HG03378 (cell line): Measurements from ENCODE around the gene GTF3C6.
"Not testable (repeated sequence)": the region's sequence is repeated elsewhere in the genome, so short reads cannot be mapped to it uniquely, and the experiment has no call there.

Source experiments
- ATAC-seq: cut with Tn5 transposase; IDR thresholded peaks from one replicate; pipeline ENCODE4 v1.9.1; 2021; ENCODE audit warnings: mild to moderate bottlenecking, moderate library complexity; ENCODE audit not compliant: unreplicated experiment

Gene GTF3C6

DNA sequence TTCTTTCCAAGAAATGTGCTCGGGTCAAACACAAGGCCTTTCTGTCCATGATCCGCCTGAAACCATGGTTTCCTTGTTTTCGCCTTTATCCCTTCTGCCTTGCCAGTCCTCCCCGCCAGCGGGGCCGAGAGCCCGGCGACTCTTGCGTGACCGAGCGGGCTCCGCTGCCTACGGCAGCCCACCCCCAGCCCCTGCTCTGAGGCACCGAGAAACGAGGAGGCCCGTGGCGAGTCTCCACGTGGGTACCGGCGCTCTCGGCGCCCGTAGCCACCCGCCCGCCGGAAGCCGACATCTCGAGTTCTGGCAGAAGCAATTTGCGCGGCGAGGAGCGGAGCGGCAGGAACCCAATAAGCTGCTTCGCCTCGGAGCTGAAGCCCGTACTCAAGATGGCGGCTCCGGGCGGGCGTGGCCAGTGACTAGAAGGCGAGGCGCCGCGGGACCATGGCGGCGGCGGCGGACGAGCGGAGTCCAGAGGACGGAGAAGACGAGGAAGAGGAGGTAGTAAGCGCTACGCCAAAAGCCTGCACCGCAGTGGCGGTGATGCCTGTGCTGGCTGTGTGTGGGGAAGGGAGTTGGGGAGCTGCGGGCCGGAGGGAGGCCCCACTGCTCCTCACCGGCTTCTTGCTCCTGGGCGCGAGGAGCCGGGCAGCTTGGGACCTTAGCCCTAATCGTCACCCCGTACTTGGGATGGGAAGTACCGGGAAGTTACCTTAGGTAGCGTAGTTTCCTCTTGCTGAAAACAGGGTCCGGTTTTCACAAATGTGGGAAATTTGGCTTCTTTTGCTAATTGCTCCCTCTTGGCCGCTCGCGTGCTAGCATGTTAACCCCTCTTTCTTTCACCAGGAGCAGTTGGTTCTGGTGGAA, at the start of gene GTF3C6:
TSS of gene GTF3C6 (plus strand) at position 378 of the 864 bp plus-strand sequence. CDS start at position 442, 64 bp downstream.
- ATAC-seq, result peak; percentile 95

DNA sequence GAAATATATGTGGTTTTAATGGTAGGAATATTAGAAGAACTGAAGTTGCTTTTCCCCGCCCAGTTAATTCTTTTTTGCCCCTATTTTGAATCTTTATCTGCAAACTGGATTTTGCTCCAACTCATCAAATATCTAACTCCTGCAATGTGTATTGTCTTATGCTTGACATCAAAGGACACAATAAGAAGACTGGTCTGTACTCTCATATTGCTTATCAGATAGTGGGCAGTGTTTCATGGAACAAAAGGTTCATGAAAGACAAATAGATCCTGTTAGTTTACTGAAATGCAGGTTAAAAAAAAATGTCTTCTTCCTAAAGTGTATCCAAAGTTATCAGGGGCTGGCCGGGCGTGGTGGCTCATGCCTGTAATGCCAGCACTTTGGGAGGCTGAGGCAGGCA, 27.7 kb upstream of the GTF3C6 start:
- no peak for ATAC-seq

DNA sequence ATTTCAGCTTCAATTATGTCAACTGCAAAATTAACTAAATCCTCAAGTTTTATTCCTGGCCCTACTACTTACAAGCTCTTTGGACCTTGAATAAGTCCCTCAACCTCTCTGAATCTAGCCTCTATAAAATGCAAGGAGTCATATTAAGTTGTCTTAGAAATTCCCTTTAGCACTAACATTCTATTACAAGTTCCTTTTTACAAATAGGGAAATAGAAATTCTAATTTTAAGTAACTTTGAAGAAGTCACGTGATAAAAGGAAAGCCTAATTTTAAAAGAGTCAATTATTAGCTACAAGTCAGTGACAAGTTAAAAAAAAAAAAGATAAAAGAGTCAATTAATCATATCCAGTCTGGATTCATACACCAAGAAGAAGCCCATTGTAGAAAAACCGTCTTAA, 24.6 kb upstream of the GTF3C6 start:
- no peak for ATAC-seq

- ATAC-seq, result no peak
Observed at GRCh38 chr6:110934381-110934898, 24.1 kb upstream of the GTF3C6 start.

DNA sequence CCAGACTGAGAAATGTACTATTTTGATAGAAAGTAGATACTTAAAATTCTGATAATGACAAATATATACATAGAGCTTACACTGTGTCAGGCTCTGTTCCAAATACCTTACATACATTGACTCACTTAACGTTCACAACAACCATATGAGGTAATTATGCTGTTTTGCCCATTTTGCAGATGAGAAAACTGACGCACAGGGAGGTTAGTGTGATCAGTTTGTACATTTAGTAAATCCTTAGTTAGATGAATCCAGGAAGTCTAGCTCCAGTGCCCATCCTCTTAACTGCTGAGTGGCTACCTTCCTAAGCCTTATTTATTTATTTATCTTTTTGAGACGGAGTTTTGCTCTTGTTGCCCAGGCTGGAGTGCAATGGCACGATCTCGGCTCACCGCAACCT, 23.3 kb upstream of the GTF3C6 start:
- no peak for ATAC-seq

GRCh38 chr6:110938171-110938570, 20.3 kb upstream of the GTF3C6 start:
- ATAC-seq, result no peak

DNA sequence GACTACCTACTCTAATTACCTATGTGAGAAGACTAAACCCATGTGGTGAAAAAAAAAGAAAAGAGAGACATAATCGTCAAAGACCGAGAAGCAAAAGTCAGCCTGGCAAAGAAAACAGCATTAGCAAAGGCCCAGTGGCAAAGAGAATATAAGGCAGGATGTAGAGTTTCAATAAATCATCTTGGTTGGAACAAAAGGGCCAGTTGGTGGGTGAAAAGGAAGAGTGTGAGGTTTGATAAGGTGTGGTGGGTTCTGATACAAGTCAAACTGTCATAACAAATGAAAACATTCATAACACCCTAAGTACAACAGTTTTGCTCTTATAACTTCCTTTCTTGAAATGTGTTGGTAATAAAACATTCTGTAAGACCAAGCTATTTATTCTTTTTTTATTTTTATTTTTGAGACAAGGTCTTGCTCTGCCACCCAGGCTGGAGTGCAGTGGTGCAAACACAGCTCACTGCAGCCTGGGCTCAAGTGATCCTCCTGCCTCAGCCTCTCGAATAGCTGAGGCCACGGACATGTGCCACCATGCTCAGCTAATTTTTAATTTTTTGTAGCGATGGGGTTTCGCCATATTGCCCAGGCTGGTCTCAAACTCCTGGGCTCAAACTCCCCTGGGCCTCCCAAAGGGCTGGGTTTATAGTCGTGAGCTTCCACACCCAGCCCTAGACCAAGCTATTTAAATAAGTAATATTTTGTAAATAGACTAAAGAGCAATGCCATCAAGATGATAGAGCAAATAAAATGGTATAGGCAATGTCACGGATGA, 18.9 kb upstream of the GTF3C6 start:
- ATAC-seq, result no peak

DNA sequence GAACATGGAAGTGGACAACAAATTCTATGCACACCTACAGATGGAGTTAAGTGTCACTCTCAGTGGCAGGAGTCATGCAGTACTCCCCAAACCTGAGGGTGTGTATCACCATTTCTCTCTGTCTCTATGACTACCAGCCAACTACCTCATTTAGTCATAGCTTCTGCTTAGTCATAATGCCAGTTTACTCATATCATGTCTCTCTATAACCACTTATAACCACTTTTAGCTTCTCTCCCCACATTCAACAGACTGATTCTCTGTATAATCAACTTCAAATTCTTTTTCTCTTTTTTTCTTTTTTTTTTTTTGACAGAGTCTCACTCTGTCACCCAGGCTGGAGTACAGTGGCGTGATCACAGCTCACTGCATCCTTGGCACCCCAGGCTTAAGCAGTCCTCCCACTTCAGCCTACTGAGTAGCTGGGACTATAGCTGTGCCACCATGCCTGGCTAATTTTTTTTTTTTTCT, 13.8 kb upstream of the GTF3C6 start:
- ATAC-seq, result peak; percentile 100

- no peak for ATAC-seq
Observed at GRCh38 chr6:110946498-110946897, 12.0 kb upstream of the GTF3C6 start.

- no peak for ATAC-seq
Observed at GRCh38 chr6:110949679-110950285, 8.7 kb upstream of the GTF3C6 start.

DNA sequence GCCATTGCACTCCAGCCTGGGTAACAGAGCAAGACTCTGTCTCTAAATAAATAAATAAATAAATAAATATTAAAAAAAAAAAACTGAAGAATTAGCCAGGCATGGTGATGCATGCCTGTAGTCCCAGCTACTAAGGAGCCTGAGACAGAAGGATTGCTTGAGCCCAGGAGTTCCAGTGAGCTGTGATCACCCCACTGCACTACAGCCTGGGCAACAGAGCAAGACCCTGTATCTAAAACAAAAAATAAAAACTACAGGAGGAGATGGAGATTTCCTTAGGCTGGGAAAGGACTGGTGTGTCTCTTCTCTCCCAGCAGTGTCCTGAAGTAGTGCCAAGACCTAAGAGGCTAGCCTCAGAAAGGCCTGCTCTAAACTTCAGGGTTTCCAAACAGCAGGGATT, 8.1 kb upstream of the GTF3C6 start:
- no peak for ATAC-seq

DNA sequence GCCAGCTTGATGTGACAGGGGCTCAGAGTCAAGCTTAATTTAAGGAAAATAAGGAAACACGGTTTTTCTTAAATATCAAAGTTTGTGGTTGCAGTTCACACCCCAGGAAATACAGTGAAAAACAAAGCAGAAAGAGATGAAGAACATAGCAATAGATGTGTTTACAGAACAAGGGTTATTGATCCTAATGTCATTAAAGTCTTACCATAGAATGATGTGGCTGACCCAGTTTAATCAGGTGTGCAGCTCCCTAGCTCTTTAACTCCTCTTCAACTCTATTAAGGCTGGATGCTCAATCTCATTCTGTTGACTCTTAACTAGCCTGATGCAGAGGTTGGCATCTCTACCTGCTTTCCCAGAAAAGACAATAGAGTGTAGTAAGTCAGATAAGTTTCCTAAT, 7.5 kb upstream of the GTF3C6 start:
- no peak for ATAC-seq

- no peak for ATAC-seq
Observed at GRCh38 chr6:110951986-110952794, 6.3 kb upstream of the GTF3C6 start.

DNA sequence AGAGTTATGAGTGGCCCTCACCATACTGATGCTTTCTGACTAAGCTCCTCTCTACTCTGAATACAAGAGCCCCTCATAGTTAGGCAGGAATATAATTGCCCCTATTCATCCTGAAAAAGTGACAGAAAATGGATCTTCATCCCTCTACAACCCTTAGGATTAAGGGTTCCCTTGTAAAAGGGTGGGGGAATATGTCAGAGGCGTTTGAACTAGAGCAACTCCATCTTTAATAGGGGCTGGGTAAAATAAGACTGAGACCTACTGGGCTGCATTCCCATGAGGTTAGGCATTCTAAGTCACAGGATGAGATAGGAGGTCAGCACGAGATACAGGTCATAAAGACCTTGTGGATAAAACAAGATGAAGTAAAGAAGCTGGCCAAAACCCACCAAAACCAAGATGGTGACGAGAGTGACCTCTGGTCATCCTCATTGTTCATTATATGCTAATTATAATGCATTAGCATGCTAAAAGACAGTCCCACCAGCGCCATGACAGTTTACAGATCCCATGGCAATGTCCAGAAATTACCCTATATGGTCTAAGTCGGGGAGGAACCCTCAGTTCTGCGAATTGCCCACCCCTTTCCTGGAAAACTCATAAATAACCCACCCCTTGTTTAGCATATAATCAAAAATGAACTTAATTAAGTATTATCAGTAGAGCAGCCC, 4.7 kb upstream of the GTF3C6 start:
- ATAC-seq, result no peak

DNA sequence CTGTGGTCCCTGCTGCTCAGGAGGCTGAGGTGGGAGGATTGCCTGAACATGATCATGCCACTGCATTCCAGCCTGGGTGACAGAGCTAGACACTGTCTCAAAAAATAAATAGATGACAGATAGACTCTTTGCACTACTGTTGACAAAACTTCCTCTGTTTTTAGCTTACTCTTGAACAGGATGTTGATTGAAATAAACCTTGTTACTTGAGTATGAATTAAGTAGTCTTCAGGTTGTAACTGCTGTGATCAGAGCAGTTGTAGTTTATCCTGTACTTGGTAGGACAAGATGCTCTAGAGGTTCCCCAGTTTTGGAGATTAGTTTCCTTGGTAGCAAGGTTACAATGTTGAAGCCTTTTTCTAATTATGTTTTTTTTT, 1.5 kb downstream of the GTF3C6 start:
- ATAC-seq, result no peak

DNA sequence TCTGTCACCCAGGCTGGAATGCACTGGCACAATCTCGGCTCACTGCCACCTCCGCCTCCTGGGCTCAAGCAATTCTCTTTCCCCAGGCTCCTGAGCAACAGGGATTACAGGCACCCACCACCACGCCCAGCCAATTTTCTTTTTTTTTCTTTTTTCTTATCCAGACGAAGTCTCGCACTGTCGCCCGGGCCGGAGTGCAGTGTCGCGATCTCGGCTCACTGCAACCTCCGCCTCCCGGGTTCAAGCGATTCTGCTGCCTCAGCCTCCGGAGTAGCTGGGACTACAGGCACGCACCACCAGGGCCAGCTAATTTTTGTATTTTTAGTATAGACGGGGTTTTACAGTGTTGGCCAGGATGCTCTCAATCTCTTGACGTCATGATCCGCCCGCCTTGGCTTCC, 4.1 kb downstream of the GTF3C6 start:
- not testable (repeated sequence) for ATAC-seq

DNA sequence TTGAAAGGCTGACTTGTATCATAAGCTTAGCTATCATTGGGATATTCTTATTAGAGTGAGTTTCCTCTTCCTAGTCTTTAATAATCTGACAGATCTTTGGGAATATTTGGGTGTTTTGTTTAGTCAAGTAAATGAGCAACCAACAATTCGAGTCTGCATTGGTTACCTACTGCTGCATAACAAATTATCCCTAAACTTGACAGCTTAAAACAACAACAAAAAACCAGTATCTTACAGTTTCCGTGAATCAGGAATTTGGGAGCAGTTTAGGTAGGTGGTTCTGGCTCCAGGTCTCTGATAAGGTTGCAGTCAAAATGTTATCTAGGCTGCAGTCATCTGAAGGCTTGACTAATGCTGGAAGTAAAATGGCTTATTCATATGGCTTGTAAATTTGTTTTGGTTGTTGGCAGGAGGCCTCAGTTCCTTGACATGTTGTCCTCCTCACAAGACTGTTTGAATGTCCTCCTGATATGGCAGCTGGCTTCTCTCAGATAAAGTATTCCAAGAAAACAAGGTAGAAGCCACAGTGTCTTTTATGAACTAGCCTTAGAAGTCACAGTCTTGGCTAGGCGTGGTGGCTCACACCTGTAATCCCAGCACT, 7.2 kb downstream of the GTF3C6 start:
- no peak for ATAC-seq

DNA sequence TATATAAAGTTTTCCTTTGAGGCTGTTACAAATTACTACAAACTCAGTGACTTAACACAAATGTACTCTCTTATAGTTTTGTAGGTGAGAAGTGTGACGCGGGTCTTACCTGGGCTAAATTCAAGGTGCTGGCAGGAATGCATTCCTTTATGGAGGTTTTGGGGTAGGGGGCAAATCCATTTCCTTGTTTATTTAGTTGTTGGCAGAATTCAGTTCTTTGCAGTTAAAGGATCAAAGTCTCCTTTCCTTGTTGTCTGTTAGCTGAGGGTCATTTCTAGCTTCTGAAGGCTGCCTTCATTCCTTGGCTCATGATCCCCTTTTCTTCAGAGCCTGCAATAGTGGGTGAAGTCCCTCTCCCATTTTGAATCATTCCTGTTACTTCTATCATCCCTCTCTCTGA, 10.2 kb downstream of the GTF3C6 start:
- ATAC-seq, result not testable (repeated sequence)

DNA sequence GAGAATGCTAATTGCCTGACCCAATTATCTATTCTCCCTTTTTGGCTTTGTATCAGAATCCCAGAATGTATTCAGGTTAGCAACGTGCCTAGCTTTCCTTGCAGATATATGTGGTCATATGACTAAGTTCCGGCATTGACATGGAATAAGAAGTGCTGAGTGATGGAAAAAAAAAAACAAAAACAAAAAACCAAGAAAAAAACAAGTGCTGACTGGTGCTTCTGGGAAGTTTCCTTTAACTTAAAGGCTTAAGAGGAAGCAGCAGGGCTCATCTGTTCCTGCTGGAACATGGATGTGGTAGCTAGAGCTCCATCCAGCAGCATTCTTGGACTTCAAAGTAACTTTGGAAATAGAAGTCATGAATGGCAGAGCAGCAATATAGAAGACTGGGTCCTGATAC, 13.0 kb downstream of the GTF3C6 start:
- no peak for ATAC-seq

DNA sequence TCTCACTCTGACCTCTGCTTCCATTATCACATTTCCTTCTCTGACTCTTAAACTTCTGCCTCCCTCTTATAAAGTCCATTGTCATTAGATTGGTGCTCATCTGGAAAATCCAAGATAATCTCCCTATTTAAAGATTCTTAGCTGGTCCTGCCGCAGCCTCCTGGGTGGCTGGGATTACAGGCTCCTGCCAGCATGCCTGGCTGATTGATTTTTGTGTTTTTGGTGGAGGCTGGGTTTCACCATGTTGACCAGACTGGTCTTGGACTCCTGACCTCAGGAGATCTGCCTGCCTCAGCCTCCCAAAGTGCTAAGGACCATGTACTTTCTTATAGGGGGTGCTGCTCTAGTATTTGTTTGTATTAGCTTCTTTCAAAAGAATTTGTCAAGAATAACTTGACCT, 18.1 kb downstream of the GTF3C6 start:
- ATAC-seq, result no peak
